ENCODE measurements around the gene PFKM.

The PFKM gene

DNA sequence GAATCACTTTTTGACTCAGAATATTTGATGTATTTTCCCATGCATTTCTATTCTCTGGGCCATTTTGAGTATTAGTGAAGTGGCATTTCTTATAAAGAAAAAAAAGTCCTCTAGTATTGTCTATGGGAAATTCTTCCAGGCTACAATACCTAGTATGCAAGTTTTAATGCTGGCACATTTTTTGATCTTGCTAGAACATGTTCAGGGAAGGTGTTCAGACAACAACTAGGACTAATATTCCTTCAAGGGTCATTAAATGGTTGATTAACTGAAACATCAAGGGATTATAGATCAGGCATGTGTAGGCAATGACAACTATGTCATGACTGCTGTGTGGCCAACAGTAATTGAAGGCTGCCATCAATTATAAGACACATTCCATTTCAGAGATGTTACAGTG is 71.9 kb downstream of the PFKM start:
- no peak for DNase-seq

DNA sequence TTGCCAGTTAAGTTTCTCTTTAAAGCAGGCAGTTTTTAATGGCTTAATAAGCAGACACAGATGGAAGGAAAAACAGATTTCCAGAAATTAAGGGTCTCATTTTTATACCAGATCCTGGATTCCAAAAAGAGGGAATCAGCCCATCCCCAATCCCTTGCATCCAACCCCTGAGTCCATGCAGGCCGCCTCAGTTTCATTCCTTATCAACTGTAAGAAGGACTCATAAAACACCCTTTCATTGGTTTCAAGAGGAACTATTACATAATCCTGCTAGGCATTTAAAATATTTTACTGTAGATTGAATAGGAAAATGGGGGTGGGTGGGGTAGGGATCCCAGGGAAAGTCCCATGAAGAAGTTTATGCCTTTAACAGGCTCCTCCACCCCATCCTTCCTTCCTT is 73.7 kb downstream of the PFKM start:
- DNase-seq, result no peak

DNA sequence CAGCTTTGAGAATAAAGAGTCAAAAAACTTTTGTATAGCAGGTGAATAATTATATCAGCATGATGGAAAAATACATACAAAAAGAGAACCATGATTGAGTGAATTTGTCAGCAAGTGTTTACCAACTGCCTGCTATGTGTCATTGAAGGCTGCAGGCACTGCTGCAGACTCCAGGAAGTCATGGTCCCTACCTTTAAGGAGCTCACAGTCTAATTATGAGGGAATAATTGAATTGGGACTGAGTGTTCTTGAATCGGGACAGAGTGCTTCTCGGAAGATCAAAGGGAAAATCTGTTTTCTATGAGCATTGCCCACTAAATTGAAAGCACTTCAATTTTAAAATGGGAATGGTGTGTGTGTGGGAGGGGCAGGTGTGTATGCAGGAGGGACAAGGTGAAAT is 74.5 kb downstream of the PFKM start:
- DNase-seq, result no peak

DNA sequence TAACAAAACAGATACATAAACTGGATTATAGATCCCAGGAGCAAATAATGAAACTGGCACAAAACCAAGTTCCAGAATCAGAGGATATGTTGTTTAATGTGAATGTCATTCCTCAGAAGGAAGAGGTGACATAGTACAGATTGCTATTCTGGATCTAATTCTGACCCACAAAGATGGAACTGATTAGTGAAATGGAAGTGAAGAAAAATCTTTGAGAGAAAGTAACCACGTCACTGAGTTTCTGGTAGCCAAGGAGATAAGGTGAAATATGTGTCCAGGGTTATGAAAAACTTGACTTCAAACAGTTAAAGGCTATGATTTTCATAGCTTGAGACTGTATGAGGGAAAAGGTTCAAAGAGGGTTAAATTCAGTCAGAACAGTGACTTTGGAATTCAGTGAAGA is 75.6 kb downstream of the PFKM start:
- DNase-seq, result no peak

Measured in CD4-positive, alpha-beta T cell treated with Interleukin-4 for 1 hour (primary cell).